ENCODE results near the gene PRR7. TPM values are rescaled to one million over a fixed set of nuclear protein-coding genes. Genes with fewer than 3 reads are reported as not detected.

PRR7 gene
- total RNA-seq, 1 donor from 2014 or later, result 8.8 TPM

DNA sequence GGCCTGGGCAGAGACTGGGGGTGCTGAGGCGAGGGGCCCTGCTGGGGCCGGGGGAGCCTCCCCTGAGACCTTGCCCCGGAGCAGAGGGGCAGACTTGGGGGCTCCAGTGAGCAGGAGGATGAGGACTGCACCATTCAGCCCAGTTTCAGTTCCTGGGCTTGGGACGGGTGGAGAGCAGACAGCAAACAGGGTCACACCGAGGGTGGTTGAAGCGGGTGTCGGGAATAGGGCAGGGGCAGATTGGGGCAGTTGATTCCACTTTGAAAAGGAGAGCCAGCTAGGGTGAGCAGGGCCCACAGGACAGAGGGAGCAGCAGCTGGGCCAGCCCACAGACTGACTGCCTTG lies 15.7 kb upstream of the PRR7 start:
- Mint-ChIP-seq H3K27me3 (no peaks in the 10 kb centered on the region), H3K4me1 (ENCODE audit: unreplicated experiment) (peaks cover 14% of the 10 kb centered on the region), H3K4me3 (no peak overlapping the region), H3K9me3 (no peaks in the 10 kb centered on the region), H3K36me3 (no peaks in the 10 kb centered on the region), H3K27ac (peak overlapping the region; percentile 19)
- no peak for DNase-seq (ENCODE audit: extremely low spot score, unreplicated experiment)
- TF ChIP-seq, protein P1, sequence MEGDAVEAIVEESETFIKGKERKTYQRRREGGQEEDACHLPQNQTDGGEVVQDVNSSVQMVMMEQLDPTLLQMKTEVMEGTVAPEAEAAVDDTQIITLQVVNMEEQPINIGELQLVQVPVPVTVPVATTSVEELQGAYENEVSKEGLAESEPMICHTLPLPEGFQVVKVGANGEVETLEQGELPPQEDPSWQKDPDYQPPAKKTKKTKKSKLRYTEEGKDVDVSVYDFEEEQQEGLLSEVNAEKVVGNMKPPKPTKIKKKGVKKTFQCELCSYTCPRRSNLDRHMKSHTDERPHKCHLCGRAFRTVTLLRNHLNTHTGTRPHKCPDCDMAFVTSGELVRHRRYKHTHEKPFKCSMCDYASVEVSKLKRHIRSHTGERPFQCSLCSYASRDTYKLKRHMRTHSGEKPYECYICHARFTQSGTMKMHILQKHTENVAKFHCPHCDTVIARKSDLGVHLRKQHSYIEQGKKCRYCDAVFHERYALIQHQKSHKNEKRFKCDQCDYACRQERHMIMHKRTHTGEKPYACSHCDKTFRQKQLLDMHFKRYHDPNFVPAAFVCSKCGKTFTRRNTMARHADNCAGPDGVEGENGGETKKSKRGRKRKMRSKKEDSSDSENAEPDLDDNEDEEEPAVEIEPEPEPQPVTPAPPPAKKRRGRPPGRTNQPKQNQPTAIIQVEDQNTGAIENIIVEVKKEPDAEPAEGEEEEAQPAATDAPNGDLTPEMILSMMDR (conservative IDR thresholded peaks at IDR 0.05), result no peak

DNA sequence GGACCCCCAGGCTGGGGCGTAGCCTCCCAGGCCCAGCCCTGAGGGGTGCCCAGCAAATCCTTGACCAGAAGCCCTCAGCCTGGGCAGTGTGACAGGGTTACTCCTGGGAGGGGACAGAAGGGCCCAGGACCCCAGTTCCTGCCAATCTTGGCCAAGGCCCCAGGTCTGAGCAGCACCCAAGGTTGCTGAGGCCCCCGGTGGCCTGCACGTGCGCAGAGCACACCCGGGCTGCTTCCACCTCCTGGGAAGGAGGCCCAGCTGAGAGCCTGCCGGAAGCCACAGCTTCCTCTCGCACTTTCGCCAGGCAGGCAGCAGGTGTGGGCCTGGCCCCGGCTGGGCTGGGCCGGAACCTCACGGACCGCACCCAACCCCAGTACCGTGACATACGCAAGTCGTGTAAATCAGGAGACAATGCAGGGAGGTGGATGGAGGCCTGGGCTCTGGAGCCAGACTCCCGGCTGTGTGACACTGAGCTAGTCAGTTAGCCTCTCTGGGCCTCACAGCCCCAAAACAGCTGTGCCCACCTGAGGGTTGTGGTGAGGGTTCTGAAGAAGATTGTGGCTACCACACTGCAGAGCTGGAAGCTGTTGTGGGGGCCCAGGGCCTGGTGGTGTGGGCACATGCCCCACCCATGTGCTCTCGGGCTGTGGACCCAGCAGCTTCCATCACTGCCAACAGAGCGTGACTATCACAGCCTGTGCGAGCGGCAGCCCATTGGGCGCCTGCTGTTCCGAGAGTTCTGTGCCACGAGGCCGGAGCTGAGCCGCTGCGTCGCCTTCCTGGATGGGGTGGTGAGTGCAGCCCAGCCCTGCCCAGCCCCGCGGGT lies 15.1 kb upstream of the PRR7 start:
- Mint-ChIP-seq H3K36me3 (no peaks in the 10 kb centered on the region), H3K27ac (no peak overlapping the region), H3K4me3 (no peak overlapping the region), H3K4me1 (ENCODE audit: unreplicated experiment) (peaks cover 14% of the 10 kb centered on the region), H3K9me3 (no peaks in the 10 kb centered on the region), H3K27me3 (no peaks in the 10 kb centered on the region)
- TF ChIP-seq, protein P1 (conservative IDR thresholded peaks at IDR 0.05), result no peak
- no peak for DNase-seq (ENCODE audit: extremely low spot score, unreplicated experiment)

DNA sequence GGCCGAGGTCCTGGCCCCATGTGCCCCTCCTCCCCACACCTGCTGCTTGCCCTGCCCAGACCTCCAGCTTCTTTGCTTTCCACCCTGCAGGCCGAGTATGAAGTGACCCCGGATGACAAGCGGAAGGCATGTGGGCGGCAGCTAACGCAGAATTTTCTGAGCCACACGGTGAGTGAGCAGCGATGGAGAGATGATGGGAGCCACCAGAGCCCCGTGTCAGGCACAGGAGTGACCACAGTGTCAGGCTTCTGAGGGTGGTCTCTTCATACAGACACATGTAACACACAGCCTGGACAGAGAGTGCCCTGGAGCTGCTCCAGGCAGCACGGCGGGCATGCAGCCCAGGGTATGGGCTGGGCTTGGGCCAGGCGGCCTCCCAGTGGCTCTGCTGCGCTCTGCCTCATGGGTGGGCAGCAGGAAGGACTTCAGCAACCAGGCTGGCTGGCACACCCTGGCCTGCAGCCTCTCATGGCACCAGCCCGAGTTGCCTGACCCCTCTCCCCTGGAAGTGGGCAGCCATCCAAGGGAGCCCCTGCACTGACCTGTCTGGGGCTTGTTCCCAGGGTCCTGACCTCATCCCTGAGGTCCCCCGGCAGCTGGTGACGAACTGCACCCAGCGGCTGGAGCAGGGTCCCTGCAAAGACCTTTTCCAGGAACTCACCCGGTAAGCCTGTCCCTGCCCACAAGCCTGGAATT lies 14.3 kb upstream of the PRR7 start:
- no peak overlapping the region for H3K27ac Mint-ChIP-seq
- no peaks in the 10 kb centered on the region for H3K9me3 Mint-ChIP-seq
- no peaks in the 10 kb centered on the region for H3K36me3 Mint-ChIP-seq
- TF ChIP-seq, protein P1 (conservative IDR thresholded peaks at IDR 0.05), result no peak
- DNase-seq (ENCODE audit: extremely low spot score, unreplicated experiment), result no peak
- no peak overlapping the region for H3K4me3 Mint-ChIP-seq
- H3K4me1 Mint-ChIP-seq (ENCODE audit: unreplicated experiment), result peaks cover 13% of the 10 kb centered on the region
- H3K27me3 Mint-ChIP-seq, result no peaks in the 10 kb centered on the region

DNA sequence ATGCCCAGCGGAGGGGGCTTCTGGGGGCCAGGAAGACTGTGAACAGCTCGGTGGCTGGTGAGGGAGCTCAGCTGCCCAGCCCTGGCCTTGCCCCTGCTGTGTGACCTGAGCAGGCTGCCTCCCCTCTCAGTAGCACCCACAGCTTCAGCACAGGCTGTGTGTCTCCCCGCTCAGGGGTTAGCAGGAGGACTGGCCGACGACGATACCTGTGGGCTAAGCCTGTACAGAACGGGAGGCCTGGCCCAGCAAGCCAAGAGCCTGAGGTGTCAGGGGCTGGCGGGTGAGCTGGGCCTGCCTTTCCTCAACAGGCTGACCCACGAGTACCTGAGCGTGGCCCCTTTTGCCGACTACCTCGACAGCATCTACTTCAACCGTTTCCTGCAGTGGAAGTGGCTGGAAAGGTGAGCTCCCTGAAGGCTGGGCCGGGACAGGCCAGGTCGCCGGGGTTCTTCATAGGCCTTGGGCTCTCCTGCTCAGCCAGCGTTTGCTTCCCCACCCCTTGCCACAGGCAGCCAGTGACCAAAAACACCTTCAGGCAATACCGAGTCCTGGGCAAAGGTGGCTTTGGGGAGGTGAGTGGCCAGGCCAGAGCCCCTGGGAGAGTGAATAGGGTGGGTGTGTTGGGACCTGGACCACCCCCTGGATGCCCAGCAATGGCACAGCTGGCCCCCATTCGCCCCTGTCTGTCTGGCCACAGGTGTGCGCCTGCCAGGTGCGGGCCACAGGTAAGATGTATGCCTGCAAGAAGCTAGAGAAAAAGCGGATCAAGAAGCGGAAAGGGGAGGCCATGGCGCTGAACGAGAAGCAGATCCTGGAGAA lies 13.6 kb upstream of the PRR7 start:
- H3K27me3 Mint-ChIP-seq, result no peaks in the 10 kb centered on the region
- H3K9me3 Mint-ChIP-seq, result no peaks in the 10 kb centered on the region
- H3K36me3 Mint-ChIP-seq, result peaks cover 5% of the 10 kb centered on the region
- H3K4me1 Mint-ChIP-seq (ENCODE audit: unreplicated experiment), result peaks cover 9% of the 10 kb centered on the region
- TF ChIP-seq, protein P1 (conservative IDR thresholded peaks at IDR 0.05), result no peak
- no peak overlapping the region for H3K27ac Mint-ChIP-seq
- no peak for DNase-seq (ENCODE audit: extremely low spot score, unreplicated experiment)
- no peak overlapping the region for H3K4me3 Mint-ChIP-seq

DNA sequence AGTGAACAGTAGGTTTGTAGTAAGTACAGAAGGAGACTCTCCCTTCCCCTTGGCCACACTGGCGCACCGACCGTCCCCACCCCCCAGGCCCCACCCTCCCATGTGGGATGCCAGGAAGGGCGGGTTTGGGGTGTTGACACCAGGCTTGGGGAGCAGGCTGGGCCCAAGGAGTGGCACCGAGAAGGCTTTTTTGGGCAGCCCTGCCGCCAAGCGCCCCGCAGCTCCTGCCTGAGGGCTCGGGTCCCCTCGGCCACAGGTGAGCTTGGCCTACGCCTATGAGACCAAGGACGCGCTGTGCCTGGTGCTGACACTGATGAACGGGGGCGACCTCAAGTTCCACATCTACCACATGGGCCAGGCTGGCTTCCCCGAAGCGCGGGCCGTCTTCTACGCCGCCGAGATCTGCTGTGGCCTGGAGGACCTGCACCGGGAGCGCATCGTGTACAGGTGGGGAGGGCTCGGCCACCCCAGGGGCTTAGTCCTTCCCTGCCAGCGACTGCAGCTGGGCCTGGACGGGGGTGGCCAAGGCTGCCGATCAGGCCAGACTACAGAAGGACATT lies 12.9 kb upstream of the PRR7 start:
- H3K36me3 Mint-ChIP-seq, result peaks cover 6% of the 10 kb centered on the region
- H3K27me3 Mint-ChIP-seq, result no peaks in the 10 kb centered on the region
- no peaks in the 10 kb centered on the region for H3K9me3 Mint-ChIP-seq
- no peak overlapping the region for H3K4me3 Mint-ChIP-seq
- DNase-seq (ENCODE audit: extremely low spot score, unreplicated experiment), result no peak
- no peak overlapping the region for H3K27ac Mint-ChIP-seq
- TF ChIP-seq, protein P1 (conservative IDR thresholded peaks at IDR 0.05), result no peak
- H3K4me1 Mint-ChIP-seq (ENCODE audit: unreplicated experiment), result peaks cover 8% of the 10 kb centered on the region

Measured in type B pancreatic cell (in vitro differentiated cells).